Measurements from ENCODE around the gene PCDHGC3. TPM values are rescaled to one million over a fixed set of nuclear protein-coding genes. Genes with fewer than 3 reads are reported as not detected.

The PCDHGC3 gene
- total and polyA plus RNA-seq, 2 experiments from 2014 or later = 12.9 to 13.8 TPM

- no peak overlapping the region for H2AFZ ChIP-seq
- peaks cover 22% of the 10 kb centered on the region for H3K4me1 Mint-ChIP-seq
- H3K27me3 Mint-ChIP-seq (ENCODE audit: insufficient read depth, low read depth, poor library complexity) = peaks cover 3% of the 10 kb centered on the region
- no peak overlapping the region for H3K4me3 ChIP-seq
- TF ChIP-seq NANOG (IDR thresholded peaks at IDR 0.05; ENCODE audit: borderline replicate concordance) = no peak
- TF ChIP-seq ZNF462 (CRISPR knock-in tag; IDR thresholded peaks at IDR 0.05) = no peak
- TF ChIP-seq CREB1 (CRISPR knock-in tag; IDR thresholded peaks at IDR 0.05; ENCODE audit: low read depth) = no peak
- no peak for TF ChIP-seq EZH2phosphoT487 (IDR thresholded peaks at IDR 0.05; ENCODE audit: unreplicated experiment)
- no peak for TF ChIP-seq EZH2 (IDR thresholded peaks at IDR 0.05; ENCODE audit: low read depth, unreplicated experiment)
- TF ChIP-seq ZNF114 (CRISPR knock-in tag; IDR thresholded peaks at IDR 0.05) = no peak
- TF ChIP-seq STAT1 (IDR thresholded peaks at IDR 0.05; ENCODE audit: unreplicated experiment) = no peak
- no peak for TF ChIP-seq POLR2AphosphoS5 (IDR thresholded peaks at IDR 0.05; ENCODE audit: low read depth)
- TF ChIP-seq, protein P1, sequence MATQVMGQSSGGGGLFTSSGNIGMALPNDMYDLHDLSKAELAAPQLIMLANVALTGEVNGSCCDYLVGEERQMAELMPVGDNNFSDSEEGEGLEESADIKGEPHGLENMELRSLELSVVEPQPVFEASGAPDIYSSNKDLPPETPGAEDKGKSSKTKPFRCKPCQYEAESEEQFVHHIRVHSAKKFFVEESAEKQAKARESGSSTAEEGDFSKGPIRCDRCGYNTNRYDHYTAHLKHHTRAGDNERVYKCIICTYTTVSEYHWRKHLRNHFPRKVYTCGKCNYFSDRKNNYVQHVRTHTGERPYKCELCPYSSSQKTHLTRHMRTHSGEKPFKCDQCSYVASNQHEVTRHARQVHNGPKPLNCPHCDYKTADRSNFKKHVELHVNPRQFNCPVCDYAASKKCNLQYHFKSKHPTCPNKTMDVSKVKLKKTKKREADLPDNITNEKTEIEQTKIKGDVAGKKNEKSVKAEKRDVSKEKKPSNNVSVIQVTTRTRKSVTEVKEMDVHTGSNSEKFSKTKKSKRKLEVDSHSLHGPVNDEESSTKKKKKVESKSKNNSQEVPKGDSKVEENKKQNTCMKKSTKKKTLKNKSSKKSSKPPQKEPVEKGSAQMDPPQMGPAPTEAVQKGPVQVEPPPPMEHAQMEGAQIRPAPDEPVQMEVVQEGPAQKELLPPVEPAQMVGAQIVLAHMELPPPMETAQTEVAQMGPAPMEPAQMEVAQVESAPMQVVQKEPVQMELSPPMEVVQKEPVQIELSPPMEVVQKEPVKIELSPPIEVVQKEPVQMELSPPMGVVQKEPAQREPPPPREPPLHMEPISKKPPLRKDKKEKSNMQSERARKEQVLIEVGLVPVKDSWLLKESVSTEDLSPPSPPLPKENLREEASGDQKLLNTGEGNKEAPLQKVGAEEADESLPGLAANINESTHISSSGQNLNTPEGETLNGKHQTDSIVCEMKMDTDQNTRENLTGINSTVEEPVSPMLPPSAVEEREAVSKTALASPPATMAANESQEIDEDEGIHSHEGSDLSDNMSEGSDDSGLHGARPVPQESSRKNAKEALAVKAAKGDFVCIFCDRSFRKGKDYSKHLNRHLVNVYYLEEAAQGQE (IDR thresholded peaks at IDR 0.05; ENCODE audit: unreplicated experiment) = no peak
- TF ChIP-seq, protein P2, sequence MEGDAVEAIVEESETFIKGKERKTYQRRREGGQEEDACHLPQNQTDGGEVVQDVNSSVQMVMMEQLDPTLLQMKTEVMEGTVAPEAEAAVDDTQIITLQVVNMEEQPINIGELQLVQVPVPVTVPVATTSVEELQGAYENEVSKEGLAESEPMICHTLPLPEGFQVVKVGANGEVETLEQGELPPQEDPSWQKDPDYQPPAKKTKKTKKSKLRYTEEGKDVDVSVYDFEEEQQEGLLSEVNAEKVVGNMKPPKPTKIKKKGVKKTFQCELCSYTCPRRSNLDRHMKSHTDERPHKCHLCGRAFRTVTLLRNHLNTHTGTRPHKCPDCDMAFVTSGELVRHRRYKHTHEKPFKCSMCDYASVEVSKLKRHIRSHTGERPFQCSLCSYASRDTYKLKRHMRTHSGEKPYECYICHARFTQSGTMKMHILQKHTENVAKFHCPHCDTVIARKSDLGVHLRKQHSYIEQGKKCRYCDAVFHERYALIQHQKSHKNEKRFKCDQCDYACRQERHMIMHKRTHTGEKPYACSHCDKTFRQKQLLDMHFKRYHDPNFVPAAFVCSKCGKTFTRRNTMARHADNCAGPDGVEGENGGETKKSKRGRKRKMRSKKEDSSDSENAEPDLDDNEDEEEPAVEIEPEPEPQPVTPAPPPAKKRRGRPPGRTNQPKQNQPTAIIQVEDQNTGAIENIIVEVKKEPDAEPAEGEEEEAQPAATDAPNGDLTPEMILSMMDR (conservative IDR thresholded peaks at IDR 0.05; ENCODE audit: low read depth in 2 of 2) = no peak
- TF ChIP-seq ZNF331 (CRISPR knock-in tag; IDR thresholded peaks at IDR 0.05; ENCODE audit: low read depth) = no peak
- TF ChIP-seq, protein P3, sequence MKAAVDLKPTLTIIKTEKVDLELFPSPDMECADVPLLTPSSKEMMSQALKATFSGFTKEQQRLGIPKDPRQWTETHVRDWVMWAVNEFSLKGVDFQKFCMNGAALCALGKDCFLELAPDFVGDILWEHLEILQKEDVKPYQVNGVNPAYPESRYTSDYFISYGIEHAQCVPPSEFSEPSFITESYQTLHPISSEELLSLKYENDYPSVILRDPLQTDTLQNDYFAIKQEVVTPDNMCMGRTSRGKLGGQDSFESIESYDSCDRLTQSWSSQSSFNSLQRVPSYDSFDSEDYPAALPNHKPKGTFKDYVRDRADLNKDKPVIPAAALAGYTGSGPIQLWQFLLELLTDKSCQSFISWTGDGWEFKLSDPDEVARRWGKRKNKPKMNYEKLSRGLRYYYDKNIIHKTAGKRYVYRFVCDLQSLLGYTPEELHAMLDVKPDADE (IDR thresholded peaks at IDR 0.05) = no peak
- TF ChIP-seq JUNB (IDR thresholded peaks at IDR 0.05; ENCODE audit: unreplicated experiment) = no peak
- H3K9me2 ChIP-seq (ENCODE audit: insufficient read depth) = no peaks in the 10 kb centered on the region
- H3K4me3 Mint-ChIP-seq = no peak overlapping the region
- H3K79me2 ChIP-seq (replicated peaks; ENCODE audit: insufficient read depth) = 0 out of 2 replicates have a peak, but pooled peaks cover 6% of the 10 kb centered on the region
- H3K36me3 ChIP-seq (ENCODE audit: insufficient read depth) = peaks cover 25% of the 10 kb centered on the region
- H3F3A ChIP-seq (replicated peaks; ENCODE audit: low read depth) = peaks cover 9% of the 10 kb centered on the region; the same call in 1 of the 2 replicates
- H3K36me3 Mint-ChIP-seq (ENCODE audit: low read depth) = peaks cover 76% of the 10 kb centered on the region
- H3K27ac Mint-ChIP-seq = no peak overlapping the region
- DNase-seq (ENCODE audit: low spot score) = no peak
- peaks cover 11% of the 10 kb centered on the region for H3K4me1 ChIP-seq (ENCODE audit: insufficient read depth)
- H4K20me1 ChIP-seq (replicated peaks; ENCODE audit: insufficient read depth) = peaks cover 4% of the 10 kb centered on the region
- H3K9me3 Mint-ChIP-seq = no peaks in the 10 kb centered on the region
- no peak overlapping the region for H3K27ac ChIP-seq (ENCODE audit: low read depth)
- H3K4me2 ChIP-seq = no peak overlapping the region
- ATAC-seq = no peak
- H3K27me3 ChIP-seq (ENCODE audit: insufficient read depth) = no peaks in the 10 kb centered on the region
Observed at GRCh38 chr5:141522301-141522700, 46.5 kb downstream of the PCDHGC3 start.
